ENCODE measurements around the gene CPNE5.

The CPNE5 gene

DNA sequence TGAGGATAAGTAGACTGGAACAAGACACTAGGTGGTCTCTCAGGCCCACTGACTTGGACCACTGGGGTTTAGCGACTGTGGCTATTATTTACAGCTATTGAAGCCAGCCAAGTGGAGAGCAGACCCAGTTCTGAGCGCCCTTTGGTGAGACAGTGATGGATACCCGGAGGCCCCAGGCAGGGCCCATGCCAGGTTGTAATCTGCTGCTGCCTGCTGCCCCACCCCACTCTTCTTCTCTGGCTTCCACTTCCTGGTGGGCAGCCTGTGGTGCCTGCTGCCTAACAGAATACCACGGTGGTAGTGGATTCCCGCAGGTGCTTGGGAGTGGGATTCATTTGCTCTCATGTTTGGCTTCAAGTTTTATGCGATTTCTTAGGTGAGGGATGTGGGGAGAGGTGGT is 141.0 kb downstream of the CPNE5 start:
- Histone ChIP-seq H3K18ac (ENCODE audit: low read length) (no peak overlapping the region), H3K27me3 (ENCODE audit: insufficient read depth, low read length) (no peaks in the 10 kb centered on the region), H2BK120ac (ENCODE audit: insufficient read depth, low read length, poor library complexity) (no peak overlapping the region), H2BK12ac (ENCODE audit: low read length) (no peak overlapping the region), H3K14ac (ENCODE audit: low read length) (no peak overlapping the region), H3K4me3 (ENCODE audit: low read depth, low read length) (no peak overlapping the region), H3K4me2 (ENCODE audit: low read length) (no peak overlapping the region), H2AK5ac (ENCODE audit: low read length) (no peak overlapping the region), H3K4me1 (ENCODE audit: control insufficient read depth in 1 of 2, insufficient read depth in 2 of 2, low read length in 2 of 2) (no peaks in the 10 kb centered on the region), H3K36me3 (ENCODE audit: control insufficient read depth in 1 of 2, insufficient read depth in 2 of 2, low read length in 2 of 2) (no peaks in the 10 kb centered on the region), H3K79me2 (ENCODE audit: control insufficient read depth, insufficient read depth, low read length, poor library complexity) (no peaks in the 10 kb centered on the region), H3K9me3 (ENCODE audit: insufficient read depth, low read depth, low read length) (peaks cover 6% of the 10 kb centered on the region), H2AFZ (ENCODE audit: insufficient read depth, low read length, poor library complexity) (no peak overlapping the region), H3K9ac (ENCODE audit: low read length) (no peak overlapping the region), H3K79me1 (ENCODE audit: low read length) (no peaks in the 10 kb centered on the region), H4K8ac (ENCODE audit: low read depth, low read length) (no peak overlapping the region), H4K91ac (ENCODE audit: low read depth, low read length) (no peak overlapping the region), H3K4ac (ENCODE audit: low read depth, low read length) (no peak overlapping the region), H3K23ac (ENCODE audit: low read length) (no peak overlapping the region), H3K27ac (ENCODE audit: low read depth, low read length) (no peak overlapping the region), H2BK5ac (ENCODE audit: low read depth, low read length, poor library complexity) (no peak overlapping the region), H4K12ac (ENCODE audit: low read depth, low read length) (no peak overlapping the region)
- WGBS (ENCODE audit: extremely low coverage, insufficient coverage, insufficient read length), result no CpG with 5 or more reads among the region's 6 CpGs
- DNase-seq, result no peak

DNA sequence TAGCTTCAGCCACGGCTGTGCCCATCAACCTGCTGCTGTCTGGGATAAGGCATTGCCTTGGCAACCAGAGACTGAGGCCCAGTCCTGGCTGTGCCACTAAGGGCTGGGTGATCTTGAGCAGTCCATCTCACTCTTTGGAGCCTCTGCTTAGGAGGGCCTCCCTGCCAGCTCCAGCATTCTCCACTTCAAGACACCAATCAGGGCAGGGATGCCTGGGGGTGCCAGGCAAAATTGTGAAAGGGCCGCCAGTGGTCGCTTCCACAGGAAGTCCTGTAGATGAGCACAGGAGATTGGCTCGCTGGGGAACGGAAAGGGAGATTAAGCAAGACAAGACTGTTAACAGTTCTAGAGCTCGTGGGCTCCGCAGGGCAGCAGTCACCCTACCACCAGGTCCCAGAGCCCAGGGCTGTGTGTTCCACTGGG is 141.8 kb downstream of the CPNE5 start, which contains the start of gene RAB44:
Gene RAB44 (plus strand): TSS at position 346 of the 423 bp plus-strand sequence. CDS start 6,410 bp downstream, outside the sequence.
- H2BK5ac ChIP-seq (ENCODE audit: low read depth, low read length, poor library complexity), result no peak within 1 kb of the TSS
- H3K4me3 ChIP-seq (ENCODE audit: low read depth, low read length), result peak within 1 kb of the TSS; percentile 14
- WGBS (ENCODE audit: extremely low coverage, insufficient coverage, insufficient read length), result no CpG with 5 or more reads among the region's 7 CpGs
- H2BK120ac ChIP-seq (ENCODE audit: insufficient read depth, low read length, poor library complexity), result no peak within 1 kb of the TSS
- H3K4me1 ChIP-seq (ENCODE audit: control insufficient read depth in 1 of 2, insufficient read depth in 2 of 2, low read length in 2 of 2), result no peaks in the 10 kb centered on the region
- H4K12ac ChIP-seq (ENCODE audit: low read depth, low read length), result no peak within 1 kb of the TSS
- no peak for DNase-seq
- no peak within 1 kb of the TSS for H3K18ac ChIP-seq (ENCODE audit: low read length)
- no peaks in the 10 kb centered on the region for H3K79me2 ChIP-seq (ENCODE audit: control insufficient read depth, insufficient read depth, low read length, poor library complexity)
- no peak within 1 kb of the TSS for H4K91ac ChIP-seq (ENCODE audit: low read depth, low read length)
- no peaks in the 10 kb centered on the region for H3K79me1 ChIP-seq (ENCODE audit: low read length)
- H3K27ac ChIP-seq (ENCODE audit: low read depth, low read length), result no peak within 1 kb of the TSS
- H3K9me3 ChIP-seq (ENCODE audit: insufficient read depth, low read depth, low read length), result peaks cover 6% of the 10 kb centered on the region
- H3K4me2 ChIP-seq (ENCODE audit: low read length), result no peak within 1 kb of the TSS
- no peaks in the 10 kb centered on the region for H3K36me3 ChIP-seq (ENCODE audit: control insufficient read depth in 1 of 2, insufficient read depth in 2 of 2, low read length in 2 of 2)
- H2AK5ac ChIP-seq (ENCODE audit: low read length), result no peak within 1 kb of the TSS
- H3K27me3 ChIP-seq (ENCODE audit: insufficient read depth, low read length), result no peaks in the 10 kb centered on the region
- H3K4ac ChIP-seq (ENCODE audit: low read depth, low read length), result no peak within 1 kb of the TSS
- no peak within 1 kb of the TSS for H4K8ac ChIP-seq (ENCODE audit: low read depth, low read length)
- H3K9ac ChIP-seq (ENCODE audit: low read length), result peak within 1 kb of the TSS; percentile 50
- H2BK12ac ChIP-seq (ENCODE audit: low read length), result no peak within 1 kb of the TSS
- no peak within 1 kb of the TSS for H3K23ac ChIP-seq (ENCODE audit: low read length)
- no peak within 1 kb of the TSS for H2AFZ ChIP-seq (ENCODE audit: insufficient read depth, low read length, poor library complexity)
- H3K14ac ChIP-seq (ENCODE audit: low read length), result no peak within 1 kb of the TSS

- H4K8ac ChIP-seq (ENCODE audit: low read depth, low read length), result no peak overlapping the region
- no peak overlapping the region for H2BK5ac ChIP-seq (ENCODE audit: low read depth, low read length, poor library complexity)
- H3K36me3 ChIP-seq (ENCODE audit: control insufficient read depth in 1 of 2, insufficient read depth in 2 of 2, low read length in 2 of 2), result no peaks in the 10 kb centered on the region
- H3K4me3 ChIP-seq (ENCODE audit: low read depth, low read length), result no peak overlapping the region
- H4K91ac ChIP-seq (ENCODE audit: low read depth, low read length), result no peak overlapping the region
- H3K23ac ChIP-seq (ENCODE audit: low read length), result no peak overlapping the region
- no CpG with 5 or more reads among the region's 2 CpGs for WGBS (ENCODE audit: extremely low coverage, insufficient coverage, insufficient read length)
- H3K79me2 ChIP-seq (ENCODE audit: control insufficient read depth, insufficient read depth, low read length, poor library complexity), result no peaks in the 10 kb centered on the region
- no peak overlapping the region for H2AFZ ChIP-seq (ENCODE audit: insufficient read depth, low read length, poor library complexity)
- no peak overlapping the region for H3K4ac ChIP-seq (ENCODE audit: low read depth, low read length)
- H2BK12ac ChIP-seq (ENCODE audit: low read length), result no peak overlapping the region
- no peaks in the 10 kb centered on the region for H3K27me3 ChIP-seq (ENCODE audit: insufficient read depth, low read length)
- H3K79me1 ChIP-seq (ENCODE audit: low read length), result no peaks in the 10 kb centered on the region
- H3K27ac ChIP-seq (ENCODE audit: low read depth, low read length), result no peak overlapping the region
- no peak overlapping the region for H3K14ac ChIP-seq (ENCODE audit: low read length)
- peaks cover 5% of the 10 kb centered on the region for H3K9me3 ChIP-seq (ENCODE audit: insufficient read depth, low read depth, low read length)
- H2BK120ac ChIP-seq (ENCODE audit: insufficient read depth, low read length, poor library complexity), result no peak overlapping the region
- no peak overlapping the region for H4K12ac ChIP-seq (ENCODE audit: low read depth, low read length)
- H2AK5ac ChIP-seq (ENCODE audit: low read length), result no peak overlapping the region
- peaks cover 3% of the 10 kb centered on the region in 2 experiments for H3K4me1 ChIP-seq (ENCODE audit: control insufficient read depth in 1 of 2, insufficient read depth in 2 of 2, low read length in 2 of 2)
- no peak overlapping the region for H3K9ac ChIP-seq (ENCODE audit: low read length)
- no peak for DNase-seq
- H3K4me2 ChIP-seq (ENCODE audit: low read length), result no peak overlapping the region
- no peak overlapping the region for H3K18ac ChIP-seq (ENCODE audit: low read length)
Measured at GRCh38 chr6:36695414-36695813, 143.8 kb downstream of the CPNE5 start.

- peaks cover 3% of the 10 kb centered on the region in 2 experiments for H3K4me1 ChIP-seq (ENCODE audit: control insufficient read depth in 1 of 2, insufficient read depth in 2 of 2, low read length in 2 of 2)
- H2BK12ac ChIP-seq (ENCODE audit: low read length), result no peak overlapping the region
- no peak overlapping the region for H3K23ac ChIP-seq (ENCODE audit: low read length)
- no peak overlapping the region for H3K27ac ChIP-seq (ENCODE audit: low read depth, low read length)
- H4K12ac ChIP-seq (ENCODE audit: low read depth, low read length), result no peak overlapping the region
- no peak overlapping the region for H4K91ac ChIP-seq (ENCODE audit: low read depth, low read length)
- H3K4ac ChIP-seq (ENCODE audit: low read depth, low read length), result no peak overlapping the region
- DNase-seq, result no peak
- H2BK5ac ChIP-seq (ENCODE audit: low read depth, low read length, poor library complexity), result no peak overlapping the region
- H3K4me2 ChIP-seq (ENCODE audit: low read length), result no peak overlapping the region
- H3K9me3 ChIP-seq (ENCODE audit: insufficient read depth, low read depth, low read length), result peaks cover 5% of the 10 kb centered on the region
- H2AK5ac ChIP-seq (ENCODE audit: low read length), result no peak overlapping the region
- no peaks in the 10 kb centered on the region for H3K27me3 ChIP-seq (ENCODE audit: insufficient read depth, low read length)
- H4K8ac ChIP-seq (ENCODE audit: low read depth, low read length), result no peak overlapping the region
- H3K36me3 ChIP-seq (ENCODE audit: control insufficient read depth in 1 of 2, insufficient read depth in 2 of 2, low read length in 2 of 2), result no peaks in the 10 kb centered on the region
- H2AFZ ChIP-seq (ENCODE audit: insufficient read depth, low read length, poor library complexity), result no peak overlapping the region
- H3K79me2 ChIP-seq (ENCODE audit: control insufficient read depth, insufficient read depth, low read length, poor library complexity), result no peaks in the 10 kb centered on the region
- H3K9ac ChIP-seq (ENCODE audit: low read length), result no peak overlapping the region
- WGBS (ENCODE audit: extremely low coverage, insufficient coverage, insufficient read length), result no CpG with 5 or more reads among the region's 6 CpGs
- H3K14ac ChIP-seq (ENCODE audit: low read length), result no peak overlapping the region
- H3K4me3 ChIP-seq (ENCODE audit: low read depth, low read length), result no peak overlapping the region
- no peak overlapping the region for H2BK120ac ChIP-seq (ENCODE audit: insufficient read depth, low read length, poor library complexity)
- no peaks in the 10 kb centered on the region for H3K79me1 ChIP-seq (ENCODE audit: low read length)
- no peak overlapping the region for H3K18ac ChIP-seq (ENCODE audit: low read length)
Measured at GRCh38 chr6:36694616-36695015, 144.6 kb downstream of the CPNE5 start.
